Activated CD8-positive, alpha-beta memory T cell treated with anti-CD3 and anti-CD28 coated beads for 1 hour (primary cell): Measurements from ENCODE around the gene VSTM1.
"Not testable (repeated sequence)": the region's sequence is repeated elsewhere in the genome, so short reads cannot be mapped to it uniquely, and the experiment has no call there.

Source experiments
- DNase-seq, 2 donors: peaks; one replicate each; pipeline ENCODE4 v3.0.0-alpha.2; 2020; ENCODE audit warnings: low read depth in 1 of 2; ENCODE audit errors: extremely low read depth in 1 of 2

The VSTM1 gene, protein sequence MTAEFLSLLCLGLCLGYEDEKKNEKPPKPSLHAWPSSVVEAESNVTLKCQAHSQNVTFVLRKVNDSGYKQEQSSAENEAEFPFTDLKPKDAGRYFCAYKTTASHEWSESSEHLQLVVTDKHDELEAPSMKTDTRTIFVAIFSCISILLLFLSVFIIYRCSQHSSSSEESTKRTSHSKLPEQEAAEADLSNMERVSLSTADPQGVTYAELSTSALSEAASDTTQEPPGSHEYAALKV

DNA sequence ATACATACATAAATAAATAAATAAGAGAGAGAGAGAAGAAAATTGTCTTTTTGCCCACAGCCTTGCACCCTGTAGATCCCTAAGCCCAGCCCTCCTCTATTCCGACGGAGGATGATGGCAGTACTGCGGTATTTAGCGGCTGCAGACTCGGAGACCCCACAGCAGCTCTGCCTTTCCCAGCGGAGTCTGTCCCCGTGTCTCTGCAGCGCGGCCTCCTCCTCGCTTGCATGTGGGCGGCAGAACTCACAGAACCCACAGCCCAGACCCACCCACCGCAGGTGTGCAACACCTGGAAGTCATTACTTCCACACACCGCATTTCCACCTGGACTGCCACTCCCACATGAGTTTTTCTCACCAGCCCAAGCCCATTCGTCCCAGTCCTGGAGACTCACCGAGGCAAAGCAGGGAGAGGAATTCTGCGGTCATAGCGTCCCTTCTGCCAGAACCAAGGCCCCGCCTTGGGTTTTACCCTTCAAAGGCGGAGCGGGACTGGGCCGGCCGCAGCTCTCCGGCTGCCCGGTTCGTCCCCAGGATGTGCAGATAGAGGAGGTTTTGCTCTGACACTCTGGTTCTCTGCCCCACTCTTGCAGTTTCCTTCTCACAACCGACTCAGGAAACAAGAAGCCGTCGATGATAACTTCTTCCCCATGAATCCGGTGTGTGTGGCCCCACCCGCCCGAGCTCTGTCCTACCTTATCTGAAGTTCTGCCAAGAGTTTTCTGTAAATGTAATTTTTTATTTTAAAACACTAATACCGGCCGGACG lies at the start of gene VSTM1:
TSS of gene VSTM1 (minus strand) at position 548 of the 767 bp plus-strand sequence. CDS start at position 428, 120 bp downstream.
- DNase-seq = no peak

DNA sequence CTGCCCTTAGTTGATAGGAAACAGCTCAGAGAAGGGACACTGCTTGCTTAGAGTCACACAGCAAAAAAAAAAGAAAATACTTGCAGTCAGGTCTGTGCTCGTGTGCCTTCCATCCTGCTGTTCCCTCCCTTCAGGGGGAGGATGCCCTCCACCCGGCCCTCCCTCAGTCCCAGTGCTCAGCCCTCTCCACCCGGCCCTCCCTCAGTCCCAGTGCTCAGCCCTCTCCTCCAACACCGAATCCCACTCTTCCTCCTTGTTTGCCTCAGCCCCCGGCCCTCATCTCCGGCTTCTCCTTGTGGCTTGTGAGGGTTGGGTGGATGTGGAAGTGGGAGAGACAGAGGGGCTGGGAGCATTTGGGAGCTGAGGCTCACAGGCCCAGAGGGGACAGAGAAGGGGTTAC lies 46.0 kb upstream of the VSTM1 start:
- no peak for DNase-seq

DNA sequence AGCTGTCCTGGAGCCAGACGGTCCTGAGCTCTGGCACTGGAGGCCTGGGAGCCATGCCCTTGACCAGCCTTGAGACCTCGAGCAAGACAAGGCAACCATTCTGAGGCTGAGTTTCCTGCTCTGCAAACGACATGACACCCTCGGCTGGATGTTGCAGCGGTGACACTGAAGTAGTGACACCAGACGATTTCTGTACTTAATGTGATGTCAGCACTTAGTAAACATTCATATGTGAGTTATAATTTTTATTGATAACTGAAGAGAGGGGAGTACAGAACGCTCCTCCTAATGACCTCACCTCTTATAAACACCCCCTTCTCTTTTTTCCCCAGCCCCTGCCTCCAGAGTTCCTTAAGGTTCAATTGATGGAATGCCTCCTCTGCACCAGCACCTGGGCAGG lies 44.8 kb upstream of the VSTM1 start:
- no peak for DNase-seq

DNA sequence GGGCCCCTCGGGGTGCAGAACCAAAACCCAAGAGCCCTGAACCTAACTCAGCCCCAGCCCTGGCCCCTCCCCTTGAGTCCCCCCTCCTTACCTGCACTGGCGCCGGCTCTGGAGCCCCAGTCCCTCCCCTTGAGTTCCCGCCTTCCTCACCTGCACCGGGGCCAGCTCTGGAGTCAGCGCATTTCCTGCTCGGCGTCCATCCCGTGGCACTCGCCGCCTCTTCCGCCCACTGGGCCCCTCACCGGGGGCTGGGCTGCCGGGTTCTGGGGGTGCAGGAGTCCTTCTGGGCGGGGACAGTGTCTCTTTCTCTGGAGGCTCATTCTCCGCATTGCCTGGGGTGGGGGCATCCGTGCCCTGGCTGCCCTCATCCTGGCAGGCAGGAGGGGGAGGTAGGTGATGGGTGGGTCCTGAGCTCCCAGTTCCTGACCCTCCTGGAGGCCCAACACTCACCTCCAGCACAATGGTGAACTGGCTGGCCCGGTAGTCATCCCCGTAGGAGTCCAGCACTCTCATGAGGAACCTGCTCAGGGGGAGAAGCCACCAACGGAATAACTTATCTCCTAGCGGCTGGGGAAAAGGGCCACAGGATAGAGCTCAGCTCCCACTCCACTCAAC lies 44.3 kb upstream of the VSTM1 start:
- DNase-seq = no peak

- no peak for DNase-seq
Observed at GRCh38 chr19:54106716-54107115, 43.0 kb upstream of the VSTM1 start.

- no peak for DNase-seq
Observed at GRCh38 chr19:54105796-54106195, 42.1 kb upstream of the VSTM1 start.

- DNase-seq = no peak
Observed at GRCh38 chr19:54104998-54105715, 41.5 kb upstream of the VSTM1 start.

GRCh38 chr19:54102421-54103169 lies 38.9 kb upstream of the VSTM1 start, which contains the start of gene NDUFA3:
Gene NDUFA3, plus strand, starts transcription at chr19:54102855. Its CDS starts 24 bp downstream, at chr19:54102879.
- peak; percentile 90 to 95 for DNase-seq

GRCh38 chr19:54100561-54100960 lies 36.9 kb upstream of the VSTM1 start, which contains the start of gene OSCAR:
Gene OSCAR, minus strand, starts transcription at chr19:54100803. Its CDS starts 11 bp downstream, at chr19:54100792.
- DNase-seq = no peak

GRCh38 chr19:54099903-54100255 lies 36.2 kb upstream of the VSTM1 start:
- not testable (repeated sequence) for DNase-seq

GRCh38 chr19:54099190-54099902 lies 35.6 kb upstream of the VSTM1 start:
- DNase-seq = no peak

DNA sequence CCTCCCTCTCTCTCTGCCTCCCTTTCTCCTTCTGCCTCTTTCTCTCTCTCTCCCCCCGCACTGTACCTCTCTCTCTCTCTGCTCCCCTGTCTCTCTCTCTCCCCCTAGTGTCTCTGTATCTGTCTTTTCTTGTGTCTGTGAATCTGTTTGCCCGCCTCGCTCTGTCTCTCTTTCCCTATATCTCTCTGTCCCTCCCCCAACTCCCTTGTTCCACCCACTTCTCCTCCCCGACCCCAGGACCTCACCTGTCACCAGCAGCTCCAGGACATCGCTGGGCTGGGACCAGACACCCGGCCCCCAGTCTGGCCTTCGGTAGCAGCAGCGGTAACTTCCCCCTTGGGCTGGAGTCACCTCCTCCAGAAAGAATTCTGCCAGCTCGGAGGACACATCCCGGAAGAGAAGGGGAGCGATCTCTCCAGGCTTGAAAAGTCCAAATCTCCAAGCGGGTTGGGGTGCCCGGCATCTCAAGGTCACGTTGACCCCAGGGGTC lies 33.0 kb upstream of the VSTM1 start:
- DNase-seq = no peak

- peak in 1 of 2 donors; percentile 35 for DNase-seq
Observed at GRCh38 chr19:54095859-54096616, 32.3 kb upstream of the VSTM1 start.

- DNase-seq = no peak
Observed at GRCh38 chr19:54095136-54095858, 31.6 kb upstream of the VSTM1 start.

- no peak for DNase-seq
Observed at GRCh38 chr19:54094426-54095000, 30.8 kb upstream of the VSTM1 start.

DNA sequence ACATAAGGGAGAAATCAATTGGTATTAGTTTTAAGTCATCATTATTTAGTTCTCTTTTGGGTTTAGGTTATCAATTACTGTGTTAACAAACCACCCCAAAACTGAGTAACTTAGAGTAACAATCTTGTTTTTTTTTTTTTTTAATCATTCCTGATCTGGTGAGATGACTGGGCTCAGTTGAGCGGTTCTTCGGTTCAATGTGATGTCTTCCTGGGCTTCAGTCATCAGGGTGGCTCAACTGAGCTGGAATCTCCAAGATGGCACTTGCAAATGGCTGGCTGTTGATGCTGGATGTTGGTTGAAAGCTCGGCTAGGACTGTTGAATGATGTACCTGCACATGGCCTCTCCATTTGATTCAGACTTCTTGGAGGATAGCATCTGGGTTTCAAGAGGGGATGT lies 20.7 kb upstream of the VSTM1 start:
- no peak for DNase-seq

DNA sequence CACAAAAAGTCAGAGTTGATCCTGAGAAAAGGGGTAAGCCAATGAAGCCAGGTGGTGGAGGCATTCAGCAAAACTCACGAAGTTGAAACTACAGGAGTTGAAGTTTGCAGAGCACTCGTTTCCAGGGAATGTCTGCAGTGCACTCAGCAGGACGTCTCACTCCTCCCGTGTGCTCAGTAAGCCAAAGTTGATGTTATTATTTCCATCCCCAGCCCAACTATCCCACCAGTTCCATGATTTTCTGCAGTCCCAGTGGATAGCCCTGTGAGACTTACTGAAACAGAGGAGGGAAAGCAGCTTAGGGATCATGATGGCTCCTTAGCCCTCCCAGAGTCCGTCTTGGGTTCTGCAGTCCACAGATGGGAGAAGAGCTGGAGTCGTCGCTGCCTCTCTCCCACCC lies 17.3 kb upstream of the VSTM1 start, which contains the start of gene TARM1:
TSS of gene TARM1 (minus strand) at position 334 of the 400 bp plus-strand sequence. CDS start at position 309, 25 bp downstream.
- no peak for DNase-seq

GRCh38 chr19:54077334-54077733 lies 13.6 kb upstream of the VSTM1 start:
- no peak for DNase-seq
